ENCODE results near the gene B3GNT2.

DNA sequence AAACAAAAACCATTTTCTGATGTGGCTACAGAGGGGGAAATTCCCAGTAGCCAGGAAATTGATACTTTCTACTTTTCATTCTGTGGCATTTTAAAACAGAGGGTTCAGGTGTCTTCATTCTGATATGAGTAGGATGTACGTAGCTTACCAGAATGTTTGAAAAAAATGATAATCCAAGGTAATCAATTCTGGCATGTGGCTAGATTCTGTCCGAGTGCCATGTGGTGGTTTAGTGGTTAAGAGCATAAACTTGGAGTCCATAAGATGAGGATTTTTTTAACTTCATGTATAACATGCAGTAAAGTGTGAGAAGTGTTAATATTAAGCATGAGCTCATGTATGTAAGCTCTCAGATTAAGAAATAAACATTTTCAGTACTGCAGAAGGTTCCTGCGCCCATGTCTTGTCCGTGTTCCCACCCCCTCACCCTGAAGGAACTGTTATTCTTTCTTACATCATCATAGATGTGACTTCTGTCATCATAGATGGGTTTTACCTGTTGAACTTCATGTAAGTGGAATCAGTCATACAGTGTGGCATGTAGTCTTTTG is 4.5 kb downstream of the B3GNT2 start:
- no peak for TF ChIP-seq CTCF (IDR thresholded peaks at IDR 0.05; ENCODE audit: borderline replicate concordance, extremely low read depth, low read length, poor library complexity, severe bottlenecking)
- no peak for TF ChIP-seq EZH2 (IDR thresholded peaks at IDR 0.05; ENCODE audit: borderline replicate concordance, low read depth, low read length, severe bottlenecking)

All from DND-41 (cell line).